ENCODE data around the gene PDYN. TPM values are rescaled to one million over a fixed set of nuclear protein-coding genes. Genes with fewer than 3 reads are reported as not detected.

PDYN gene
- polyA plus RNA-seq, 1 donor (not counting 4 experiments of a cell fraction or from before 2014, with no cell fraction given), result not detected

- H4K20me1 ChIP-seq (ENCODE audit: control insufficient read depth, extremely low read depth, insufficient read depth, low read length), result no peaks in the 10 kb centered on the region
- no peaks in the 10 kb centered on the region for H3K9me1 ChIP-seq (ENCODE audit: control insufficient read depth, extremely low read depth, insufficient read depth, low read length)
- H3K79me2 ChIP-seq (ENCODE audit: control insufficient read depth, insufficient read depth, low read length), result no peaks in the 10 kb centered on the region
- no peak for DNase-seq (ENCODE audit: low read depth, low spot score)
- TF ChIP-seq EZH2 (IDR thresholded peaks at IDR 0.05; ENCODE audit: low read length) (no peak), CTCF (optimal IDR thresholded peaks at IDR 0.05 in 1 of 3, IDR thresholded peaks at IDR 0.05 in 1 of 3, conservative IDR thresholded peaks at IDR 0.05 in 1 of 3; ENCODE audit: extremely low read depth in 1 of 3, insufficient read depth in 2 of 3, low read length in 3 of 3) (no peak)
- no peak overlapping the region for H3K27ac ChIP-seq (ENCODE audit: control insufficient read depth, insufficient read depth, low read length)
- H2AFZ ChIP-seq (ENCODE audit: control insufficient read depth, low read length), result no peak overlapping the region
- H3K9me3 ChIP-seq (ENCODE audit: control insufficient read depth, low read depth, low read length), result no peaks in the 10 kb centered on the region
- peaks cover 29% of the 10 kb centered on the region for H3K4me1 ChIP-seq (ENCODE audit: control insufficient read depth, extremely low read depth, insufficient read depth, low read length)
- no peak for FAIRE-seq
- H3K36me3 ChIP-seq (ENCODE audit: control insufficient read depth in 2 of 2, extremely low read depth in 1 of 2, insufficient read depth in 2 of 2, low read length in 2 of 2), result peaks cover 1 to 6% of the 10 kb centered on the region in 2 experiments
- no peak overlapping the region for H3K4me3 ChIP-seq (ENCODE audit: control insufficient read depth in 2 of 3, extremely low read depth in 1 of 3, insufficient read depth in 2 of 3, low read depth in 1 of 3, low read length in 3 of 3)
- H3K27me3 ChIP-seq (ENCODE audit: control insufficient read depth, extremely low read depth, insufficient read depth, low read length), result no peaks in the 10 kb centered on the region
- dilution Hi-C loops (cut with MboI; ENCODE audit: extremely low pct_ligation_motif_present, low sequenced_read_pairs), result no loop called here
- H3K4me2 ChIP-seq (ENCODE audit: control insufficient read depth, extremely low read depth, insufficient read depth, low read depth, low read length), result no peak overlapping the region
- no peak overlapping the region for H3K9ac ChIP-seq (ENCODE audit: control insufficient read depth, extremely low read depth, insufficient read depth, low read length)
Observed at GRCh38 chr20:1932971-1933370, 60.9 kb downstream of the PDYN start.

GRCh38 chr20:1931830-1932229 is 62.0 kb downstream of the PDYN start:
- Histone ChIP-seq H3K9me1 (ENCODE audit: control insufficient read depth, extremely low read depth, insufficient read depth, low read length) (no peaks in the 10 kb centered on the region), H3K27ac (ENCODE audit: control insufficient read depth, insufficient read depth, low read length) (no peak overlapping the region), H3K27me3 (ENCODE audit: control insufficient read depth, extremely low read depth, insufficient read depth, low read length) (no peaks in the 10 kb centered on the region), H3K79me2 (ENCODE audit: control insufficient read depth, insufficient read depth, low read length) (no peaks in the 10 kb centered on the region), H4K20me1 (ENCODE audit: control insufficient read depth, extremely low read depth, insufficient read depth, low read length) (no peaks in the 10 kb centered on the region), H3K36me3 (ENCODE audit: control insufficient read depth in 2 of 2, extremely low read depth in 1 of 2, insufficient read depth in 2 of 2, low read length in 2 of 2) (peaks cover 2 to 6% of the 10 kb centered on the region in 2 experiments), H2AFZ (ENCODE audit: control insufficient read depth, low read length) (no peak overlapping the region), H3K4me1 (ENCODE audit: control insufficient read depth, extremely low read depth, insufficient read depth, low read length) (peaks cover 29% of the 10 kb centered on the region), H3K9ac (ENCODE audit: control insufficient read depth, extremely low read depth, insufficient read depth, low read length) (no peak overlapping the region), H3K4me2 (ENCODE audit: control insufficient read depth, extremely low read depth, insufficient read depth, low read depth, low read length) (no peak overlapping the region), H3K9me3 (ENCODE audit: control insufficient read depth, low read depth, low read length) (no peaks in the 10 kb centered on the region), H3K4me3 (ENCODE audit: control insufficient read depth in 2 of 3, extremely low read depth in 1 of 3, insufficient read depth in 2 of 3, low read depth in 1 of 3, low read length in 3 of 3) (no peak overlapping the region)
- TF ChIP-seq EZH2 (IDR thresholded peaks at IDR 0.05; ENCODE audit: low read length) (no peak), CTCF (optimal IDR thresholded peaks at IDR 0.05 in 1 of 3, IDR thresholded peaks at IDR 0.05 in 1 of 3, conservative IDR thresholded peaks at IDR 0.05 in 1 of 3; ENCODE audit: extremely low read depth in 1 of 3, insufficient read depth in 2 of 3, low read length in 3 of 3) (no peak)
- FAIRE-seq, result no peak
- dilution Hi-C loops (cut with MboI; ENCODE audit: extremely low pct_ligation_motif_present, low sequenced_read_pairs), result no loop called here
- no peak for DNase-seq (ENCODE audit: low read depth, low spot score)

Data from keratinocyte (primary cell).